Hepatocyte (in vitro differentiated cells): ENCODE results near the gene HEBP1. TPM values are rescaled to one million over a fixed set of nuclear protein-coding genes. Genes with fewer than 3 reads are reported as not detected.
A peak's percentile ranks its signal among the peaks of the same experiment; 100 is the strongest.

Experiments
- DNase-seq: peaks from one replicate; pipeline ENCODE4 v3.0.0-alpha.2; 2016; ENCODE audit warnings: low spot score
- H2AFZ ChIP-seq: fragments of 200-600 bp; sonication (generic); 2 replicates; pipeline ENCODE4 v1.6.0; 2016; ENCODE audit warnings: antibody characterized with exemption, mild to moderate bottlenecking
- H3K27ac ChIP-seq: fragments of 200-600 bp; sonication (generic); 2 replicates; pipeline ENCODE4 v1.5.1; 2016; ENCODE audit warnings: mild to moderate bottlenecking
- H3K27me3 ChIP-seq: fragments of 200-600 bp; sonication (generic); 2 replicates; pipeline ENCODE4 v1.6.1; 2016
- H3K36me3 ChIP-seq: fragments of 200-600 bp; sonication (generic); replicated peaks from 2 replicates; pipeline ENCODE4 v1.5.1; 2016; ENCODE audit warnings: low read depth; ENCODE audit not compliant: insufficient read depth
- H3K4me1 ChIP-seq: fragments of 200-600 bp; sonication (generic); 2 replicates; pipeline ENCODE4 v1.5.1; 2016; ENCODE audit warnings: mild to moderate bottlenecking, moderate library complexity; ENCODE audit not compliant: insufficient read depth
- H3K4me2 ChIP-seq: fragments of 200-600 bp; sonication (generic); 2 replicates; pipeline ENCODE4 v1.6.0; 2016
- H3K4me3 ChIP-seq: fragments of 200-600 bp; sonication (generic); 2 replicates; pipeline ENCODE4 v1.5.1; 2016; ENCODE audit warnings: mild to moderate bottlenecking
- H3K79me2 ChIP-seq: fragments of 200-600 bp; sonication (generic); 2 replicates; pipeline ENCODE4 v1.6.0; 2017; ENCODE audit warnings: mild to moderate bottlenecking
- H3K9me2 ChIP-seq: fragments of 200-600 bp; sonication (generic); replicated peaks from 2 replicates; pipeline ENCODE4 v1.6.0; 2017; ENCODE audit warnings: mild to moderate bottlenecking; ENCODE audit not compliant: insufficient read depth
- H3K9me3 ChIP-seq: fragments of 200-600 bp; sonication (generic); 2 replicates; pipeline ENCODE4 v1.5.1; 2016; ENCODE audit warnings: low read depth, mild to moderate bottlenecking
- H4K20me1 ChIP-seq: fragments of 200-600 bp; sonication (generic); 2 replicates; pipeline ENCODE4 v1.6.0; 2016; ENCODE audit warnings: mild to moderate bottlenecking; ENCODE audit not compliant: insufficient read depth, poor library complexity, severe bottlenecking
- CTCF ChIP-seq: fragments of 200-600 bp; sonication (generic); IDR thresholded peaks from 2 replicates; pipeline ENCODE4 v1.5.1; 2016; ENCODE audit warnings: antibody characterized with exemption, mild to moderate bottlenecking; ENCODE audit not compliant: poor library complexity
- EZH2 ChIP-seq: fragments of 200-600 bp; sonication (generic); IDR thresholded peaks from 2 replicates; pipeline ENCODE4 v1.6.1; 2016; ENCODE audit warnings: antibody characterized with exemption, mild to moderate bottlenecking, borderline replicate concordance
- EZH2phosphoT487 ChIP-seq: fragments of 200-600 bp; sonication (generic); IDR thresholded peaks from one replicate; pipeline ENCODE4 v1.6.1; 2018; ENCODE audit warnings: antibody characterized with exemption, mild to moderate bottlenecking, low read depth, moderate library complexity; ENCODE audit not compliant: unreplicated experiment, severe bottlenecking
- WGBS: methylation state at CpG from one replicate; pipeline ENCODE4 v1.1.6; 2016; ENCODE audit warnings: low lambda C conversion rate; ENCODE audit errors: missing lambda C conversion rate; 5-methylcytosine and 5-hydroxymethylcytosine counted together
- polyA plus RNA-seq: library from polyadenylated mRNA; unstranded; fragments of >200 nt; fragmentation: Nextera tagmentation; extraction: Ambion mirVana; gene quantifications from 2 replicates; pipeline ENCODE4 v1.2.1, GENCODE V29; 2016
- total RNA-seq: library from RNA; depleted of rRNA; stranded (reverse); fragments of >200 nt; gene quantifications from 2 replicates; pipeline ENCODE4 v1.2.3, GENCODE V29; 2014

The HEBP1 gene
- total and polyA plus RNA-seq, 2 experiments from 2014 or later, result 30.1 to 89.5 TPM

- no peaks in the 10 kb centered on the region for H3K9me2 ChIP-seq
- H3K4me3 ChIP-seq, result no peak overlapping the region
- H4K20me1 ChIP-seq, result peaks cover 4% of the 10 kb centered on the region
- peak overlapping the region; percentile 30 for H3K4me2 ChIP-seq
- no peak overlapping the region for H2AFZ ChIP-seq
- no peaks in the 10 kb centered on the region for H3K9me3 ChIP-seq
- WGBS, result 50% methylated on average over 7 of the region's 7 CpGs
- TF ChIP-seq EZH2 (no peak), EZH2phosphoT487 (no peak), CTCF (no peak)
- H3K27ac ChIP-seq, result peak overlapping the region; percentile 90
- no peaks in the 10 kb centered on the region for H3K27me3 ChIP-seq
- H3K79me2 ChIP-seq, result peaks cover 43% of the 10 kb centered on the region
- DNase-seq, result peak; percentile 24
- H3K4me1 ChIP-seq, result peaks cover 22% of the 10 kb centered on the region
- H3K36me3 ChIP-seq, result peaks cover 6% of the 10 kb centered on the region
Measured at GRCh38 chr12:12990700-12991468, 9.2 kb downstream of the HEBP1 start.

- Histone ChIP-seq H4K20me1 (no peaks in the 10 kb centered on the region), H2AFZ (no peak overlapping the region), H3K36me3 (peaks cover 6% of the 10 kb centered on the region), H3K4me3 (no peak overlapping the region), H3K9me3 (no peaks in the 10 kb centered on the region), H3K27ac (no peak overlapping the region), H3K9me2 (no peaks in the 10 kb centered on the region), H3K4me2 (no peak overlapping the region), H3K79me2 (peaks cover 16% of the 10 kb centered on the region), H3K4me1 (peaks cover 22% of the 10 kb centered on the region), H3K27me3 (no peaks in the 10 kb centered on the region)
- TF ChIP-seq EZH2phosphoT487, result no peak
- no peak for TF ChIP-seq CTCF
- no peak for TF ChIP-seq EZH2
- DNase-seq, result no peak
- WGBS, result 100% methylated on average over 4 of the region's 5 CpGs
Measured at GRCh38 chr12:12987421-12987820, 12.6 kb downstream of the HEBP1 start.

GRCh38 chr12:12986775-12987331, 13.2 kb downstream of the HEBP1 start:
- H3K9me3 ChIP-seq, result no peaks in the 10 kb centered on the region
- H3K4me3 ChIP-seq, result no peak overlapping the region
- peaks cover 17% of the 10 kb centered on the region for H3K4me1 ChIP-seq
- H3K36me3 ChIP-seq, result peaks cover 6% of the 10 kb centered on the region
- TF ChIP-seq EZH2phosphoT487 (no peak), EZH2 (no peak)
- H3K27ac ChIP-seq, result no peak overlapping the region
- DNase-seq, result no peak
- no peaks in the 10 kb centered on the region for H3K9me2 ChIP-seq
- H4K20me1 ChIP-seq, result no peaks in the 10 kb centered on the region
- no peaks in the 10 kb centered on the region for H3K27me3 ChIP-seq
- H3K4me2 ChIP-seq, result no peak overlapping the region
- H2AFZ ChIP-seq, result no peak overlapping the region
- 93% methylated on average over 10 of the region's 10 CpGs for WGBS
- peaks cover 16% of the 10 kb centered on the region for H3K79me2 ChIP-seq

- no peak overlapping the region for H3K27ac ChIP-seq
- no peaks in the 10 kb centered on the region for H3K9me2 ChIP-seq
- H3K9me3 ChIP-seq, result no peaks in the 10 kb centered on the region
- H3K27me3 ChIP-seq, result no peaks in the 10 kb centered on the region
- 71% methylated on average over 4 of the region's 4 CpGs for WGBS
- DNase-seq, result peak; percentile 47
- no peak overlapping the region for H2AFZ ChIP-seq
- peaks cover 6% of the 10 kb centered on the region for H3K36me3 ChIP-seq
- no peak for TF ChIP-seq EZH2
- TF ChIP-seq CTCF, result peak; percentile 29
- peaks cover 16% of the 10 kb centered on the region for H3K79me2 ChIP-seq
- no peak overlapping the region for H3K4me3 ChIP-seq
- H3K4me1 ChIP-seq, result peaks cover 8% of the 10 kb centered on the region
- no peak overlapping the region for H3K4me2 ChIP-seq
- H4K20me1 ChIP-seq, result no peaks in the 10 kb centered on the region
Measured at GRCh38 chr12:12985817-12986408, 14.2 kb downstream of the HEBP1 start.
